Right atrium auricular region (tissue), 2 donors: Measurements from ENCODE around the gene SAMD3. TPM values are rescaled to one million over a fixed set of nuclear protein-coding genes. Genes with fewer than 3 reads are reported as not detected.

ENCODE experiments used
- DNase-seq: peaks from one replicate; pipeline ENCODE4 v3.0.0-alpha.2; 2019; ENCODE audit warnings: low spot score
- H3K27ac ChIP-seq, 2 donors: fragments of 200-600 bp; sonication (generic); 1 replicate in 1 of 2; 2 replicates in 1 of 2; pipeline ENCODE4 v1.5.1; 2016 to 2019
- H3K27me3 ChIP-seq, 2 donors: fragments of 200-600 bp; sonication (generic); one replicate each; pipeline versions ENCODE4 v1.5.1 to v1.6.0; 2017 to 2019
- H3K36me3 ChIP-seq: fragments of 200-600 bp; sonication (generic); one replicate; pipeline ENCODE4 v1.5.1; 2016
- H3K4me1 ChIP-seq, 2 donors: fragments of 200-600 bp; sonication (generic); one replicate each; pipeline versions ENCODE4 v1.5.1 to v1.6.0; 2017 to 2019
- H3K4me3 ChIP-seq, 2 donors: fragments of 200-600 bp; sonication (generic); 1 replicate in 1 of 2; 2 replicates in 1 of 2; pipeline ENCODE4 v1.5.1; 2017 to 2019; ENCODE audit warnings: mild to moderate bottlenecking in 1 of 2, moderate library complexity in 1 of 2
- H3K9me3 ChIP-seq, 2 donors: fragments of 200-600 bp; sonication (generic); one replicate each; pipeline ENCODE4 v1.5.1; 2019
- total RNA-seq, 2 donors: library from RNA; depleted of rRNA; stranded (reverse); fragments of >200 nt; gene quantifications; one replicate each; pipeline ENCODE4 v1.1.0, GENCODE V29; 2016
- TF ChIP-seq, protein P1 (sequence below), 2 donors: fragments of 200-600 bp; sonication (generic); IDR thresholded peaks; one replicate each; pipeline ENCODE4 v1.5.1; 2019; ENCODE audit warnings: antibody characterized with exemption in 2 of 2

The SAMD3 gene
- total RNA-seq, 2 donors from 2014 or later, result 0.67 TPM; not detected in 1

DNA sequence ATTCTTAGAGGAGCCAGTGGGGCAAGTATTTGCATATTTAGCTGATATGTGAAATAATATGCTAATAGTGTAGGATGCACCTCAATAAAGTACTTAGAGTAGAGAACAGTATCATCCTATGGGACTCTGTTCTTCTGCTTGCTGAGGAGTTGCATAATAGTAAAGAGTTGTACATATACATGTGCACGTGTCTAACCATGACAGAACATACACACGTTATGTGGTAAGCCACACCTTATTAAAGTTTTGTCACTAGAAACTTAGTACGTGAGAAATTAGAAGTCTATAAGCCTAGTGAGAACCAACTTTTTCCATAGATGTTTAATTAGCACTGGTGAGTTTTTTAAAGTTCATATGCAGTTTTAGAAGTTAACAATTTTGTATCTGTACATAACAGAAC, 123.6 kb downstream of the SAMD3 start:
- H3K4me3 ChIP-seq, result no peak overlapping the region
- H3K27me3 ChIP-seq, result no peaks in the 10 kb centered on the region
- peaks cover 3% of the 10 kb centered on the region for H3K36me3 ChIP-seq
- no peaks in the 10 kb centered on the region for H3K9me3 ChIP-seq
- TF ChIP-seq, protein P1, sequence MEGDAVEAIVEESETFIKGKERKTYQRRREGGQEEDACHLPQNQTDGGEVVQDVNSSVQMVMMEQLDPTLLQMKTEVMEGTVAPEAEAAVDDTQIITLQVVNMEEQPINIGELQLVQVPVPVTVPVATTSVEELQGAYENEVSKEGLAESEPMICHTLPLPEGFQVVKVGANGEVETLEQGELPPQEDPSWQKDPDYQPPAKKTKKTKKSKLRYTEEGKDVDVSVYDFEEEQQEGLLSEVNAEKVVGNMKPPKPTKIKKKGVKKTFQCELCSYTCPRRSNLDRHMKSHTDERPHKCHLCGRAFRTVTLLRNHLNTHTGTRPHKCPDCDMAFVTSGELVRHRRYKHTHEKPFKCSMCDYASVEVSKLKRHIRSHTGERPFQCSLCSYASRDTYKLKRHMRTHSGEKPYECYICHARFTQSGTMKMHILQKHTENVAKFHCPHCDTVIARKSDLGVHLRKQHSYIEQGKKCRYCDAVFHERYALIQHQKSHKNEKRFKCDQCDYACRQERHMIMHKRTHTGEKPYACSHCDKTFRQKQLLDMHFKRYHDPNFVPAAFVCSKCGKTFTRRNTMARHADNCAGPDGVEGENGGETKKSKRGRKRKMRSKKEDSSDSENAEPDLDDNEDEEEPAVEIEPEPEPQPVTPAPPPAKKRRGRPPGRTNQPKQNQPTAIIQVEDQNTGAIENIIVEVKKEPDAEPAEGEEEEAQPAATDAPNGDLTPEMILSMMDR (IDR thresholded peaks at IDR 0.05), result no peak
- H3K27ac ChIP-seq, result no peak overlapping the region
- no peak for DNase-seq
- H3K4me1 ChIP-seq, result no peaks in the 10 kb centered on the region

DNA sequence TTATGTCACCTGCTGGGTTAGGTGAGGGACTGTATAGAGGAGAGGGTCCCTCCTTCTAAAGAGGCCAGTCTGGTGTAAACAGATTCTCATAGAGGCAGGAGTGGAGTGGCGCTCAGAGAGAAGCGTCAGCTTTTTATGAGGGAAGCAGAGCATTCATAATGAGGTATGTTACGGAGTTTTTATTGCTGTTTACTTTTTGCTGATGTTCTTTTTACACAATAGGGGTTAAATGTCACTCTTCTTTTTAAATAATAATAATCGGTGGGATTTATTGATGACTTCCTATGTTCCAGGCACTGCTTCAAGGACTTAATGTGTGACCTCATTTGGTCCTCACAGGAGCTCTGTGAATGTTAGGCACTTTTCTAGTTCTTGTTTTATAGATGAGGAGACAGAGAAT, 124.4 kb downstream of the SAMD3 start:
- no peak for DNase-seq
- H3K9me3 ChIP-seq, result no peaks in the 10 kb centered on the region
- no peak overlapping the region for H3K27ac ChIP-seq
- H3K4me3 ChIP-seq, result no peak overlapping the region
- peaks cover 6% of the 10 kb centered on the region for H3K36me3 ChIP-seq
- H3K27me3 ChIP-seq, result no peaks in the 10 kb centered on the region
- TF ChIP-seq, protein P1 (IDR thresholded peaks at IDR 0.05), result no peak
- no peaks in the 10 kb centered on the region for H3K4me1 ChIP-seq

Other genes with a start within 250 kb of the SAMD3 start
- 1 to 10 TPM; 1.8 to 3.1 TPM for gene L3MBTL3, start 204.4 kb downstream of the SAMD3 start, total RNA-seq
- gene TMEM200A, start 143.1 kb upstream of the SAMD3 start, total RNA-seq, result under 1 TPM in 1 of 2 donors, not detected in 1; 0.63 TPM